GM19240 (cell line): ENCODE data around the gene YDJC.
"Not testable (repeated sequence)": the region's sequence is repeated elsewhere in the genome, so short reads cannot be mapped to it uniquely, and the experiment has no call there.

Experiments
- DNase-seq: peaks from one replicate; pipeline ENCODE4 v3.0.0; 2011; ENCODE audit warnings: low spot score; ENCODE audit not compliant: insufficient read length

Gene YDJC

DNA sequence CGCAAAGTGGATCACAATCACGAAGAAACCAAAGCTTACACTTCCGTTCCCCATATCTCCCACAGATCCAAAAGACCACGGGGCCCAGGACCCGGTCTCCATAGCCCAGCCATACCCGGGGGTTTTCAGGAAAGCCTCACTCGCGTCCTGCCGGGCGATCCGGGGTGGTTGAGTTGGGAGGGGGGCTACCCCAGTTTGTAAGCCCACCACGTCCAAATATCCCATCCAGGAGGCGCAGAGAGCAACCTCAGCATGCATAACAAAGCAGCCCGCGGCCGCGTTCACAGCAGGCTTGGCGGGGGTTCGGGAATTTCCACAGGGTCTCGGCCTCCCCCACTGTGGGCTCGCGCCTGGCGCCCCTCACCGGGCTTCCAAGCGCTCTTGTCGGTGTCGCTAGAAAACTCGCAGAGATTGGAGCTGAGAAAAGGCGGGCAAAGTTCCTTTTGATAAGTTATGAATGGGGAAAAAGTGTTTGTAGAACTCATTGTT lies 21.7 kb upstream of the YDJC start:
- DNase-seq = no peak

DNA sequence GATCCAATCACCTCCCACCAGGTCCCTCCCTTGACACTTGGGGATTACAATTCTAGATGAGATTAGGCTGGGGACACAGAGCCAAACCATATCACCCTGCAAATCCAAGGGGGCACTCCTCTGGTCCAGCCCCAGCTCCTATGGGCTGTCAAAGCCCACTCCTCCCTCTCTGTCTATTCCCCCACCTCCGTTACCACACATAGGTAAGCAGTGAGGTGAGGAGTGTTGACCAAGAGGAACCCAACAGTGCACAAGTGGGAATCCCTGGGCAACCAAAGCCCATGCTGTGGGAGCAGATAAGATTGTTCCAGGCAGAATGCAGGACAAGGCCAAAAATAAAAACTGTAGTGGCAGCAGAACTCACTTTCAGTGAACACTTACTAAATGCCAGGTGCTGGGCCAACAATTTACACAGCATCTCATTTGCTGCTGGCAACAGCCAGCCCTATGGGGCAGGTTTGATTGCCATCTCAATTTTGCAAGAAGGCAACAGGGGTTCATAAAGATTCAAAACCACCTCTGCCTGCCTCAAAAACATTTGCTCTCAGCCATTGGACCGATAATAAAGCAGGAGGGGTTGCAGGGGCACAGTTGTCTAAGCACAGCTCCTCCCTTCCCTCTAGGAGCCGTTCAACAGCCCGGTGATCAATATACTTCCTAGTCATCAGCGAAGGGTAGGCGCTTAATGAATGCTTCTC lies 21.1 kb upstream of the YDJC start:
- no peak for DNase-seq

DNA sequence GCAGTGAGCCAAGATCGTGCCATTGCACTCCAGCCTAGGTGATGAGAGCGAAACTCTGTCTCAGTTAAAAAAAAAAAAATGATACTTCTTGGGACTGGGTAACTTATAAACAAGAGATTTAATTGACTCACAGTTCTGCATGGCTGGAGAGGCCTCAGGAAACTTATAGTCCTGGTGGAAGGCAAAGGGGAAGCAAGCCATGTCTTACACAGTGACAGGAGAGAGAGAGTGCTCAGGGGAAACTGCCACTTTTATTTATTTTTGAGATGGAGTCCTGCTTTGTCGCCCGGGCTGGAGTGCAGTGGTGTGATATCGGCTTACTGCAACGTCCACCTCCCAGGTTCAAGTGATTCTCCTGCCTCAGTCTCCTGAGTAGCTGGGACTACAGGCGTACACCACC lies 20.5 kb upstream of the YDJC start:
- no peak for DNase-seq

DNA sequence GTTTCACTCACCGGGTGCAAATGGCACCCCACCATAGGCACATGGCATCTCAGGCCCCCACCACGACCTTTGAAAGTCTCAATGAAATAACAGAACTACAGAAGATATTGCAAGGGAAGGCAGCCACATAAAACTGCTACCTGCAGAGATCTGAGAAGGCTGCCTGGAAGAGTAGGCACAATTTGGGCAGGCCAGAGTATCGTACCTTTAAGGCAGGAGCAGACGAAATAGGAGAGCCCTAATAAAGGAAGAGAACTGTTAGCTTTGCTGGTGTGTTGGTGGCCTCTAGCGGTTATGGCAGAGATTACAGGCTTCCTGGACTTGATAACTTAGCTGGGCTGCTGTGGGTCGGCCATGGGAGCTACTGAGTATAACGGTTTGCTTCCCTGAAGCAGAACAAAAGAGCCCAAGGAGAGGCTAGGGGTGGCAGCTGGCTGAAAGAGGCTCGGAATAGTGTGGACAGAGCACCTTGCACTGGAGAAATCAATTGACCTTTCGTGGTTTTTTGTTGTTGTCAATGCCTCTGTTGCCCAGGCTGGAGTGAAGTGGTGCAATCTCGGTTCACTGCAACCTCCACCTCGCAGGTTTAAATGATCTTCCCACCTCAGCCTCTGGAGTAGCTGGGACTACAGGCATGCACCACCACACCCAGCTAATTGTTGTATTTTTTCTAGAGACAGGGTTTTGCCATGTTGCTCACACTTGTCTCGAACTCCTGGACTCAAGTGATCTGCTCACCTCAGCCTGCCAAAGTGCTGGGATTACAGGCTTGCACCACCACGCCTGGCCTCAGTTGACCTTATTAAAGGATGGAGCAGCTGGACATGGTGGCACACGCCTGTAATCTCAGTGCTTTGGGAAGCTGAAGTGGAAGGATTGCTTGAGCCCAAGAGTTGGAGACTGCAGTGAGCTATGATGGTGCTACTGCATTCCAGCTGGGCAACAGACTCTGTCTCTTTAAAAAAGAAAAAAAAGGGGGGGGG lies 17.1 kb upstream of the YDJC start:
- DNase-seq = no peak

DNA sequence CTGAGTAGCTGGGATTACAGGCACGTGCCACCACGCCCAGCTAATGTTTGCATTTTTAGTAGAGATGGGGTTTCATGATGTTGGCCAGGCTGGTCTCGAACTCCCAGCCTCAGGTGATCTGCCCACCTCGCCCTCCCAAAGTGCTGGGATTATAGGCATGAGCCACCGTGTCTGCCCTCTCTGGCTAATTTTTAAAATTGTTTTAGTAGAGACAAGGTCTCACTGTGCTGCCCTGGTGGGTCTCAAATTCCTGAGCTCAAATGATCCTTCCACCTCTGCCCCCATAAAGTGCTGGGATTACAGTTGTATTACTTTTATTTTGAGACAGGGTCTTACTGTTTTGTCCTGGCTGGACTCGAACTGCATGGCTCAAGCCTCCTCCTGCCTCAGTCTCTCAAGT lies 15.7 kb upstream of the YDJC start:
- DNase-seq = not testable (repeated sequence)

DNA sequence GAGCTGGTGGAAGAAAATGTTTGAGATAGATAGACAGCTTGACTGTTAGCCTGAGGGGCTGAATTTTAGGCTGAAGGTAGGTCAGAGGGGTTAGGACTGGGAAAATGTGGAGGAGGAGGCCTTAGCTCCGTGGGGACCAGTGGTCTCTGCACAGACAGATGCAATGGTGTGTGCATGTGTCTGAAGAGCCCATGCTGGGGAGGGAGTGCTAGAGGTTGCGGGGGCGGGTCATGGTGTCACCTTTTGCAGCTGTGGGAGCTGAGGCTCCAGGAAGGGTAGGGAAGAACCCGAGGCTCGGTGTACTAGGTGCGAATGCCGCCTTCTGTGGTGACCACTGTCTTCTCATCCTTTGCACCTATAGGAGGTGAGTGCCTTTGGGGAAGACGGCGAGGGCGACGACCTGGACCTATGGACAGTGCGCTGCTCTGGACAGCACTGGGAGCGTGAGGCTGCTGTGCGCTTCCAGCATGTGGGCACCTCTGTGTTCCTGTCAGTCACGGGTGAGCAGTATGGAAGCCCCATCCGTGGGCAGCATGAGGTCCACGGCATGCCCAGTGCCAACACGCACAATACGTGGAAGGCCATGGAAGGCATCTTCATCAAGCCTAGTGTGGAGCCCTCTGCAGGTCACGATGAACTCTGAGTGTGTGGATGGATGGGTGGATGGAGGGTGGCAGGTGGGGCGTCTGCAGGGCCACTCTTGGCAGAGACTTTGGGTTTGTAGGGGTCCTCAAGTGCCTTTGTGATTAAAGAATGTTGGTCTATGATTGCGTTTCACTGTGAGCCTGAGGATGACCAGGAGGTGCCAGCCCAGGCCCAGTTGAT lies 13.9 kb upstream of the YDJC start:
- DNase-seq = no peak

DNA sequence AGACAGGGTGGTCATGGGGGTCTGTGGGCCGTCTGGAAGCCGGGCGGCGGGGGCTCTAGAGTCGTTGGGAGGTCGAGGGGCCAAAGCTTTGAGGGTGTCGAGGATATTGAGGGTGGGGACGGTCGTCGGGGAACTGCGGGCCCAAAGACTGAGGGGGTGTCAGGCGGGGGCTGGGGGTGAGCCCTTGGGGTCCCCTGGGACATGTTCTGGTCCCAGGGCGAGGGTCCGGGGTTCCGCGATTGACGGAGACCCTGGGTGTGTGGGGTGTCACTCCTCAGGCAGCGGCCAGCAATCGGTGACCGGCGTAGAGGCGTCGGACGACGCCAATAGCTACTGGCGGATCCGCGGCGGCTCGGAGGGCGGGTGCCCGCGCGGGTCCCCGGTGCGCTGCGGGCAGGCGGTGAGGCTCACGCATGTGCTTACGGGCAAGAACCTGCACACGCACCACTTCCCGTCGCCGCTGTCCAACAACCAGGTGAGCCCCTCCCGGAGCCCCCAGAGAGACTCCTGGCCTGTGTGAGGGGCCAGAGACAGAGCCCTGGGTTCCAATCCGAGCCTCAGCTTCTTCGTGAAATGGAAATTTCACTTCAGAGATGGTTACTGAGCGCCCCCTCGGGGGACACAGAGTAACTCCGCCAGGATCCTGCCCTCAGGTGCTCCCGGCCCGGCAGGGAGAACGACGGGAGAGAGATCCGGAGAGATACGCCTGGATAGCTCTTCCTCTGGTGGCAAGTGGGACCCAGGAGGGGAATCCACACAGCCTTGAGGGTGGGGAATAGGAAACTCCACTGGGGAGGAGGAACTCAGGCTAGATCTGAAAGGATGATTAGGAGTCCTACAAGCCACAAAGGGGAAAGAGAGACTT lies 13.0 kb upstream of the YDJC start:
- no peak for DNase-seq

DNA sequence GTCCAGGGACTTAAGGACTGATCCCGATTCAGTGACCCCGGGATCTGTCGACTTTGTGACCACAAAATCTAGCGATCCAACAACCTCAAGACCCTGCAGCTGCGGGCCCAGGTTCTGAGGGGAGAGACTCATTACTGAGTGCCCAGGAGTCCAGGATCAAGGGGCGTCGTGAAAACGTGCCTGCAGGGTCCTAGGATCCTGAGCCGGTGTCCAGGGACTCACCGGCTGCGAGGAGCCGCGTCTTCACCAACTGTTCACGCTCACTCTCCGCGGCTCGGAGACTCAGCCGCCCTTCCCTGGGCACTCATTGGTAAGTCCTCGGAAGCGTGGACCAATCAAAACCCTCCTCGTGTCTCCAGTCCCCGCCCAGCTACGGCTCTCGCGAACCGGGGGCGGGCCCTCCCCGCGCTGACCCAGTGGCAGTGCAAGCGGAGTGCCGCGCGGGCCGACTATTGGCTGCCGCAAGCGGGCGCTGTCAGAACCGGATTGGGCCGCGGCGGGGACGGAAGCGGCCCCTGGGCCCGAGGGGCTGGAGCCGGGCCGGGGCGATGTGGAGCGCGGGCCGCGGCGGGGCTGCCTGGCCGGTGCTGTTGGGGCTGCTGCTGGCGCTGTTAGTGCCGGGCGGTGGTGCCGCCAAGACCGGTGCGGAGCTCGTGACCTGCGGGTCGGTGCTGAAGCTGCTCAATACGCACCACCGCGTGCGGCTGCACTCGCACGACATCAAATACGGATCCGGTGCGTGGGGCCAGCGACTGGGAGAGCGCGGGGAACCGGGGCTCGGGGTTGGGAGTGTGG lies 12.2 kb upstream of the YDJC start, which contains the start of gene SDF2L1:
Gene SDF2L1 (plus strand): TSS at position 514 of the 795 bp plus-strand sequence. CDS start 35 bp downstream, at position 549.
- DNase-seq = peak; percentile 99

DNA sequence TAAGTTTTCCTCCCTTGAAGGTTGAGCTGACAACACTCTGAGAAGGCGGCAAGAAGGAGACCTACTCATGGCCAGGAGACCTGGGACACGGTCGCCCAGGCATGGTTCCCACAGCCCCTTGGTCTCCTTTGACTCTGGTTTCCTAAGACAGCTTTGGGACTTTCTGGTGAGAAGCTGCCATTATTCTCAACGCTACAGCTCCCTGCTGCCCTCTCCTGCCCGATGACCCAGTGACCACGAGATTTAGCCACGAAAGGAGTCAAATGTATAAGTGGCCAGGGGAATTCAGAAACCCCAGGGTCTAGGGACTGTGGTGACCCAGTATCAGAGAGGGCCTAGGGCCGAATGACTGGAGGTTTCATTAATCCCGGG lies 11.6 kb upstream of the YDJC start:
- no peak for DNase-seq

DNA sequence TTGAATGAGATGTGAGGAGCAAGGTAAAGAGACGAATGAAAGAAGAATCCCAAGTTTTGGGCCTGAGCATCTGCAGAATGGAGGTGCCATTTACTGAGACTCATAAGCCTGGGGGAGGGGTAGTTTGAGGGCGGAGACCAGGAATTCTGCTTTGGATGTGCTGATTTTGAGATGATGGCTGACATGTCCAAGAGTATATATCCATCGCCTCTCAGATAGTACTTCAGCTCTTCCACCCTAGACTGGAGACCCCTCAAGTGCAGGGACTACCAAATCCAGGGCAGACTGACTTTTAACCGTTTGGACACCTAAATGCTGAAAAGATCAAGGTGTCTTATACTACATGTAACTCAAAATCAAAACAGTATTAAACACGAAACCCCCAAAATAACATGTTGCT lies 11.0 kb upstream of the YDJC start:
- DNase-seq = no peak

DNA sequence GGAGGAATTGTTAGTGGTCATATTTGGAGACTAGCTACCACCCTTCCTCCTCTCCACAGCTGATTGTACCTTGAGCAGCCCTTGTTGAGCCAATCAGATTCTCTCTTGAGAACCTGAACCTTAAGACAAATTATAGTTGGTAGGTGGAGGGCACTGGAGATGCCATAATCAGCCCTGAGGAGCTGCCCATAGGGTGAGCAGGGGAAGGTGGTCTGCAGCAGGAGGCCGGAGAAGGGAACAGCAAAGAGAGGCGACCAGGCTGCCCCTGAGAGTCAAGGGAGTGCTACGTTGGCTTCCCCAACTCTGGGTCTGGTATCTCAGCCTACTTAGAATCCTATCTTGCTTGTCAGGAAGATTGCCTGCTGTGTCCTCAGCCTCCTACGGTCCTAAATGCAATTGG lies 9.5 kb upstream of the YDJC start:
- no peak for DNase-seq

DNA sequence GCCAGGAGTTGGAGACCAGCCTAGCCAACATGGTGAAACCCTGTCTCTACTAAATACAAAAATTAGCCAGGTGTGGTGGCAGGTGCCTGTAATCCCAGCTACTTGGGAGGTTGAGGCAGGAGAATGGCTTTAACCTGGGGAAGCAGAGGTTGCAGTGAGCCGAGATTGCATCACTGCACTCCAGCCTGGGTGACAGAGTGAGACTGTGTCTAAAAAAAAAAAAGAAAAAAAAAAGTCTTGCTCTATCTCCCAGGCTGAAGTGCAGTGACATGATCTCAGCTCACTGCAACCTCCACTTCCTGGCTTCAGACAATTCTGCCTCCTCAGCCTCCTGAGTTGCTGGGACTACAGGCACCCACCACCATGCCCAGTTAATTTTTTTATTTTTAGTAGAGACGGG lies 7.6 kb upstream of the YDJC start:
- DNase-seq = not testable (repeated sequence)

DNA sequence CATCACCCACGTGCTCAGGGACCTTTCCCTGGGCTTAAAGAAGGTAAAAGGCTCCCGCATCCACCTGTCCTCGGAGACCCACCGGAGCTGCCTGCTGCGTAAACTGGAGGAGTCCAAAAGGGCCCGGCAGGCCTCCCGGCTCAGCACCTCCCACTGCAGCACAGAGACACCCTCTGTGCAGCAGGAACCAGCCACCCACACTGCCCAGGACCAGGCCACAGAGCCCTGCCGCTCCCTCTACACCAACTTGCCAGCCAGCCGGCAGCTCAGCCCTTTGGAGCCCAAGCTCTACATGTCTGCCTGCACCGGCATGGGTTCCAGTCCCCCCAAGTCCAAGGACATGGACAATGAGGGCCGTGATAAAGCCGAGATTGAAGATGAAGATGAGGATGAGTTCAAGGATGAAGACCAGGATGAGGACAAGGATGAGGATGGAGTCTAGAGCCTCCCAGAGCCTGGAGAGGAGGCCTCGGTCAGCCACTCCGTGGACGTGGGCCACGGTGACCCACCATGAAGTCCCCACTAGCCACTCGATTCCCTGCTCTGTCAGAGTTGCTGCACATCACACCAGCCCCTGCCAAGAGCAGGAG lies 6.9 kb upstream of the YDJC start:
- DNase-seq = no peak

DNA sequence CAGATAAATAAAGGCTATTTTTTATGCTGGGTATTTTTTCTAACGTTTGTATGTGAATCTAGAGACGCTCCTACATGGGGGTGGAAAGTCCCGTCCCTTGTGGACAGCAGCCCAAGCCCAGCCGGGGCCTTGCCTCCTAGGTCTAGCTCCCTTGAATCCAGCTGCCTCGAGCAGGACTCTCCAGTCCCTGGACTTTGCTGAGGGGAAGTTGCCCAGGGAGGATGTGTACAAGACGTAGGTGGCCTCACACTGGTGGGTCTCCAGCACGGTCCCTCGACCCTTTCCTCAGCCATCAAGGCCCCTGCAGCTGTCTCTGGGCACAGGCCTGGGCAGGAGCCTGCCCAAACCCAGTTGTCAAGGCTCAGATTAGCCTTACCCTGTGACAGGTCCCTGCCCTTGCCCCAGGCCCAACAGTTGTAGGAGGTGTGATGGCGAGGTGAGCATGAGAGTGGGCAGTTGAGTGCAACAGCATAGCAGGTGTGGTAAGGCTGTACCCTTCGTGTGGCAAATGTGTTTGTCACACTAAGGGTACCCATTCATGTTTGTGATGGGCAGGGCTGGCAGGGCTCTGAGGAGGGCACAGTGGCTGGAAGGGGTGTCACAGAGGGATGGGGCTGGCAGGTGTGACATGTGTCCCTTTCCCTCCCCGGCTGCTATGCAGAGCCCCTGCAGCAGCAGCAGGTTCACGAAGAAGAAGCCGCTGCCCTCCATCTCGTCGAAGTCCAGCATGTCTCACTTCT lies 6.1 kb upstream of the YDJC start:
- no peak for DNase-seq

DNA sequence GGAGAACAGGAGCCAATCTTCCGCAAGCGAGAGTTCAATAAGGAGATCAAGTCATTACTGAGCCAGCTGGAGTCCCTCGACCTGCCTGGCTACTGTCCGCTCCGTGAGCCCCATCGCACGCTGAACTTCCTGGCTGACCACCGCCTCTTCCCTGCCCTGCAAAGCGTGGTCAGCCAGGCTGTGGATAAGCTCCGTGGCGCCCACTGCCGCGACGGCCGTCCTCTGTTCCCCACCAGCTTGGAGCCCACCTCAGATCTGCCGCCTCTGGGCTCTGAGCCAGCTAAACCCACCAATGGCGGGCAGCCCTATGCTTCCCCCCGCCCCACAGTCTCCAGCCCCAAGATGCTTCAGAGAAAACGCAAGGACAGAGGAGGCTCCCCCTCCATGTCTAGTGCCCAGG lies 5.0 kb upstream of the YDJC start:
- no peak for DNase-seq

DNA sequence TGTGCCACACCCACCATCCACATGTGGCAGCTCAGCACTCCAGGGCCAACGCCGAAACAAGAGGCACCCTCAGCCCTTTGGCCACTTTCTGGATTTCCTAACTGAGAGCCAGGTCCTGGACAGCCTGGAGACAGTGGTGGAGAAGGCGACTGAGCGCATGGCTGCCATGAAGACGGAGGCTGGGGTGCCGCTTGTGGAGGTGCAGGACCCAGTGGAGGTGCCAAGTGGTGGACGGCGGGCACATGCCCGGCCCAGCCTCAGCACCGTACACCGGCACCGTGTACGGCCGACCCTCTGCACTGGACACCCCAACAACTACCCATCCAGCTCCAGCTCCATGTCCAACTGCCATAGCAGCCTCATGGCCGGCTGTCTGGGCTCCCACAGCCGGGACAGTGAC lies 4.3 kb upstream of the YDJC start:
- DNase-seq = no peak

DNA sequence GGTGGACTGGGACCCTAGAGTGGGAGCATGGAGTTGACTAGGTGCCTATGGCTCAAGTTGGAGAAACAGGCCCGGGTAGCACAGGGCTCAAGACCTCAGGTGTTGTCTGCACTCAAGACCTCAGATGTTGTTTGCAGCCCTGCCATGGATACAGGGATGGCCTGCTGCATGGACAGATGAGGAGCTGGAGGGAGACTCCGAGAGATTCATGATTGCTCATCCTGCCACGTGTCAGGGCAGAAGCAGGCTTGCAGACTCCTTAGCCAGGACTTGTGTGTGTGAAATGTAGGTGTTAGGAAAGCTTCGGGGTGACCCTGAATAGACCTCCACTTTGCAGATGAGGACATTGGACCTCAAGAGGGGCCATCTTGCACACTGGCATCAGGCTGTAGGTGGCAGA lies 3.7 kb upstream of the YDJC start:
- DNase-seq = no peak

DNA sequence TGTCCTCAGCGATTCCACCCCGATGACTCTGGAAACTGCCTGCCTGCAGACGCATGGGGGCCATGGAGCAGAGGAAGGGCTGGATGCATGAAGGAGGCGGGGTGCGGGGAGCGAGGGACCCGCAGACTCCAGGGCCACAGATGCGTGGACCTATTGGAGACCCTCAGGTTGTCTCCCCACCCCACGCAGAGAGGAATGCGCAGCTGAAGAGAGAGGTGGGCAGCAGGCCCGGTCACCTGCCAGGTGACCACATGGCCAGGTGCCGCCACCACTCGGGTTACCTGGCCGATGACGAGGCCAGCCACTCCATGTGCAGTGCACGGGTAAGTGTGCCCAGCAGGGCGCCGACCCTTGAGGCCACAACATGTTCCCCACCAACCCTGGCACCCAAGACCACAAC lies 3.1 kb upstream of the YDJC start:
- DNase-seq = no peak
